HAP-1 (cell line): ENCODE data around the gene CRYGS.
A peak's percentile ranks its signal among the peaks of the same experiment; 100 is the strongest.
"Not testable (repeated sequence)": the region's sequence is repeated elsewhere in the genome, so short reads cannot be mapped to it uniquely, and the experiment has no call there.

Source experiments
- DNase-seq, 2 experiments: peaks; one replicate each; pipeline ENCODE4 v3.0.0-alpha.2; 2016 to 2020; ENCODE audit warnings: low spot score in 2 of 2
- H3K27me3 ChIP-seq: fragments of 250-450 bp; sonication (Bioruptor Pico); 2 replicates; pipeline ENCODE4 v1.5.1; 2020; ENCODE audit warnings: low read depth, mild to moderate bottlenecking, moderate library complexity
- H3K36me3 ChIP-seq: fragments of 250-450 bp; sonication (Bioruptor Pico); replicated peaks from 2 replicates; pipeline ENCODE4 v1.5.1; 2020; ENCODE audit warnings: mild to moderate bottlenecking
- H3K4me1 ChIP-seq: fragments of 250-450 bp; sonication (Bioruptor Pico); 2 replicates; pipeline ENCODE4 v1.5.1; 2020; ENCODE audit warnings: mild to moderate bottlenecking
- H3K4me3 ChIP-seq: fragments of 250-450 bp; sonication (Bioruptor Pico); 2 replicates; pipeline ENCODE4 v1.5.1; 2020; ENCODE audit warnings: mild to moderate bottlenecking, moderate library complexity
- H3K9me3 ChIP-seq: fragments of 250-450 bp; sonication (Bioruptor Pico); 2 replicates; pipeline ENCODE4 v1.5.1; 2020; ENCODE audit warnings: mild to moderate bottlenecking, moderate library complexity
- in situ Hi-C: fragments of 300-500 bp; cut with MboI; formaldehyde crosslinking; loops from 3 replicates; pipeline ENCODE4 v1.14.3; 2020; ENCODE audit warnings: low sequenced_read_pairs, inconsistent platforms, mixed read lengths

CRYGS gene

DNA sequence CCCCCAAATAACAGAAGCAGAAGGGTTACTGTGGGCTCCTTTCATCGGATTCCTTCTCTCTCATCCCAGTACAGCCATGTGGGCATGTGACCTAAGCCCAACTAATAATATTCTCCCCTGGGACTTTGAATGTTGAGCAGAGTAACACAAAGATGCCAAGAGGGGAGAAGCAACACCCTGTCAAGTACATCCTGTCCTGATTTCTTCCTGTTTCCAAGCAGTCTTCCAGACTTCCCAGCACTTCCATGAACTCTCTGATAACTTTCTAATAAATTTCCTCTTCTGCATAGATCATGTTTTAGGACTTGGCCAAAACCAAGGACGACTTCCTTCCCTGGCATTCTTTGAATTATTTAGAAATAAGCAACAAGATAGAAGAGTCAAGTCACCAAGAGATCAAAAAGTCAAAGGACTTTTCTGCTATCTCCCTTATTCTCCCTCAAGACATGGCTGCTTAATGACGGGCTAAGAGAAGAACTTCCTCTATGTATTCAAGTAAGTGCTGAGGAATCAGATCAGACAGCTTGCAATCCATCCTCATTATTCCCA, 37.9 kb downstream of the CRYGS start:
- H3K4me3 ChIP-seq: no peak overlapping the region
- no peak for DNase-seq
- no peaks in the 10 kb centered on the region for H3K36me3 ChIP-seq
- peaks cover 18% of the 10 kb centered on the region for H3K4me1 ChIP-seq
- in situ Hi-C loops: no loop called here
- H3K9me3 ChIP-seq: no peaks in the 10 kb centered on the region
- no peaks in the 10 kb centered on the region for H3K27me3 ChIP-seq

DNA sequence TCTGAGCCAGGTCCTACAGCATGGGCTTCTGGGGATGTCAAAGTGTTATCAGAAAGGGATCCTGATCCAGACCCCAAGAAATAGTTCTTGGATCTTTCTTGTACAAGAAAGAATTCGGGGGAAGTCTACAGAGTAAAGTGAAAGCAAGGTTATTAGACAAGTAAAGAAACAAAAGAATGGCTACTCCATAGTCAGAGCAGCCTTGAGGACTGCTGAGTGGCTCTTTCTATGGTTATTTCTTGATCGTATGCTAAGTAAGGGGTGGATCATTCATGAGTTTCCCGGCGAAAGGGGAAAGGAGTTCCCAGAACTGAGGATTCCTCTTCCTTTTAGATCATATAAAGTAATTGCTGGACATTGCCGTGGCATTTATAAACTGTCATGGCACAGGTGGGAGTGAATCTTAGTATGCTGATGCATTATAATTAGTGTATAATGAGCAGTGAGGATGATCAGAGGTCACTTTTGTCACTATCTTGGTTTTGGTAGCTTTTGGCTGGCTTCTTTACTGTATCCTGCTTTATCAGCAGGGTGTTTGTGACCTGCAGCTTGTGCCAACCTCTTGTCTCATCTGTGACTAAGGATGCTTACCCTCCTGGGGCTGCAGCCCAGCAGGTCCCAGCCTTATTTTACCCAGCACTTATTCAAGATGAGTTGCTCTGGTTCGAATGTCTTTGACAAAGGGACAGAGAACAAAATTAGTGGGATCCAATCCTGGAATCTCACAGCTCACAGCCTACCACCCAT, 41.0 kb downstream of the CRYGS start:
- in situ Hi-C loops: no loop called here
- Histone ChIP-seq H3K27me3 (no peaks in the 10 kb centered on the region), H3K9me3 (no peaks in the 10 kb centered on the region), H3K36me3 (no peaks in the 10 kb centered on the region), H3K4me1 (peaks cover 18% of the 10 kb centered on the region), H3K4me3 (no peak overlapping the region)
- DNase-seq: no peak

DNA sequence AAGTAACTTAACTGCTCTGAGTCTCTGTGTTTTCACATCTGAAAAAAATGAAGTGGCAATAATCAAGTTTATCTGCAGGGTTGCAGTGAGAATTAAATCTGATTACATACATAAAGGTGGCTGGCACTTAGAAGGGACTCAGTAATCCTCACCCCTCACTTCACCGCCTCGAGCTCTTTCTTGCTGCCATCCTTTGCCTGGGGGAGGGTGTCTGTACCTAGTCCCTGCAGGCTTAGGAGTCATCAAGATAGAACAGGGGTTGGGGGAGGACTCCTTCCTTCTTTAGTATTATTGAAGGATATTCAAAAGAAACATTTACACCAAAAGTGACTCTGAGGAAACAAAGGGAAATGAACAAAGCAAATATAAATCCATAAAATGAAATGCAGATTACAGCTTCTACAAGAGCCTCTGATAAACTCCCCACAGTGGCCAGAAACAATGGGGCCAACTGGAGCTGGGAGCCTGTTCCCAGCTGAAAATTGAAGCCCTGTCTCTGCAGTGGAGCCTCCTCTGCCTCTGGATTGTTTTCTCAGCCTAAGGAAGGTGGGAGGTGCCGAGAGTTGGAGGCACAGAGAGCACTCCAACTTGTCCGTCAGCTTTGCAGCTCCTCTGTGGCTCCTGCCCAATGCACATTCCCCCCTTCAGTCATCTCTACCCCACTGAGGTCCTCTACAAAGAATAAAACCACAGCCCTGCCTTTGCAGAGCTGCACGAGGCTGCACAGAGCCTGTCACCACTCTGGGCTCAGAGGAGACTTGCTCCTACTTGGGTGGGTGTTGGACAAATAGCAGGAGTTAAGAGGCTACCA, 41.8 kb downstream of the CRYGS start:
- peak; percentile 83 to 87 for DNase-seq
- peaks cover 18% of the 10 kb centered on the region for H3K4me1 ChIP-seq
- H3K4me3 ChIP-seq: no peak overlapping the region
- no peaks in the 10 kb centered on the region for H3K36me3 ChIP-seq
- no peaks in the 10 kb centered on the region for H3K9me3 ChIP-seq
- in situ Hi-C loops: no loop called here
- no peaks in the 10 kb centered on the region for H3K27me3 ChIP-seq

DNA sequence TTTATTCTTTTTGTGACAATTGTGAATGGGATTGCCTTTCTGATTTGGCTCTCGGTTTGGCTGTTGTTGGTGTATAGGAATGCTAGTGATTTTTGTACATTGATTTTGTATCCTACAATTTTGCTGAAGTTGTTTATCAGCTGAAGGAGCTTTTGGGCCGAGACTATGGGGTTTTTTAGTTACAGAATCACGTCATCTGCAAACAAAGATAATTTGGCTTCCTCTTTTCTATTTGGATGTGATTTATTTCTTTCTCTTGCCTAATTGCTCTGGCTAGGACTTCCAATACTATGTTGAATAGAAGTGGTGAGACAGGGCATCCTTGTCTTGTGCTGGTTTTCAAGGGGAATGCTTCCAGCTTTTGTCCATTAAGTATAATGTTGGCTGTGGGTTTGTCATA, 44.2 kb downstream of the CRYGS start:
- in situ Hi-C loops: not testable (repeated sequence)

DNA sequence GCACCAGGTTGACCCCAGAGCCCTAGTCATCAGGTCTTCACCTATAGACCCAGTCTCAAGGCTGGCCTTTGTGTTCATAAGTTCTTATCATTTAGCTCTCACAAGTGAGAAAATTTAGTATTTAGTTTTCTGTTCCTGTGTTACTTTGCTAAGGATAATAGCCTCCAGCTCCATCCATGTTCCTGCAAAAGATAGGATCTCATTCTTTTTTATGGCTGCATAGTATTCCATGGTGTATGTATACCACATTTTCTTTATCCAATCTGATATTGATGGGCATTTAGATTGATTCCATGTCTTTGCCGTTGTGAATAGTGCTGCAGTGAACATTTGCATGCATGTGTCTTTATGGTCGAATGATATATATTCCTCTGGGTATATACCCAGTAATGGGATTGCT, 46.2 kb downstream of the CRYGS start:
- H3K4me3 ChIP-seq, H3K27me3 ChIP-seq, H3K9me3 ChIP-seq, in situ Hi-C loops, DNase-seq, H3K36me3 ChIP-seq: not testable (repeated sequence)
- peaks cover 10% of the 10 kb centered on the region for H3K4me1 ChIP-seq

More for the DNA sequence above, 44.2 kb downstream of the CRYGS start:
- H3K27me3 ChIP-seq, DNase-seq, H3K9me3 ChIP-seq, H3K4me3 ChIP-seq, H3K36me3 ChIP-seq: not testable (repeated sequence)
- peaks cover 18% of the 10 kb centered on the region for H3K4me1 ChIP-seq

DNA sequence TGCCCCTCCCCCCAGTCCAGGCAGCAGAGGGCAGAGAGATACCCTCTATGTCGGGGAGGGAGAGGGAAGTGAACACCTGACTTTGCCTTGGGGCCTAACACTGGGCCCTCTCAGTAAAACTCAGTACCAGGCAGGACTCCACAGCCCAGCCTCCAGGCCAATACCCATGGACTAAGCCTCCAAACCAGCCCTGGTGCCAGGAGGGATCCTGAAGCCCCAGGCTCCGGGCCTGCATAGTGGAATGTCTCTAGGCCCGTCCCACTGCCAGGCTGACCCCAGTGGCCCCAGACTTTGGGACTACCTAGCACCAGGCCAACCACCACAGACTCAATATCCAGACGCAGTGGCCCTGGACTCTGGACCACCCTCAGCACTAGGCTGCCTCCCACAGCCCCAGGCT, 46.6 kb downstream of the CRYGS start:
- Histone ChIP-seq H3K27me3 (no peaks in the 10 kb centered on the region; the same call in 1 of the 2 replicates), H3K4me1 (peaks cover 6% of the 10 kb centered on the region), H3K9me3 (no peaks in the 10 kb centered on the region), H3K36me3 (no peaks in the 10 kb centered on the region), H3K4me3 (no peak overlapping the region)
- in situ Hi-C loops: no loop called here
- DNase-seq: no peak

DNA sequence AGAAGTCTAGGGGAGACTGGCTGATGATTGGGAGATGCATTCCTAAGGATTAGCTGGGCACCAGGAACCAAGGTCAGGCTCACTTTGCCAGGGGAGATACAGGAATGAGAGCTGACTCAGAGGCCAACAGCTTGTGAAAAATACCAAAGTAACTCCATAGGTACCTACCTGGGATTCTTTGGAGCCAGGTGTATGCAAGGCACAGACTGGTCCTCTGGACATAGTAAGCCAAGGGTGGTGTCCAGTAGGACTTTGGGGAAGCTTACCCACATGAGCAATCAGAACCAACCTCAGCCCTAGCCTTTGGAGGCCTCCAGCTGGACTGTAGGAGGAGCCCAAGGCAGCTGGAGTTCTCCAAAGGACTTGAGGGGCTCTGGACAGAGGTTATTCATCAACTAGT, 47.5 kb downstream of the CRYGS start:
- no peaks in the 10 kb centered on the region for H3K4me1 ChIP-seq
- in situ Hi-C loops: no loop called here

DNA sequence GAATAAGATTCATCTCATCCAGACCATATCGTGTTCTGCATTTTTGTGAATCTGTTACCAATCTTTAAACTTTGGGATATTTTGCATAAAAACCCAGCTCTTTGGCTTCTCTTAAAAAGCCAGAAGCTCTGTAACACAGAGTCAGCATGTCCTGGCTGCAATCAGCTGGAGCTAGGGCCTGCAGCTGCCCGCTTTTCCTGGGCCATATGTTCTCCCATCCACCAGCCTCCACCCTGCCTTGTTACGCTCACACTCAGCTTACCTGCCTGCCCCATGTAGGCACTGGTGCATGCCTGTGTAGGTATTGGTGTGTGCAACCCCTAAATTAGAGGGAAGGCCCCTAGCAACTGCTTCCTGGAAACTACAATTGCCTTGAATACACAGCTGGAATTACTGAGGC, 48.2 kb downstream of the CRYGS start:
- Histone ChIP-seq H3K27me3 (no peaks in the 10 kb centered on the region; the same call in 1 of the 2 replicates), H3K4me1 (no peaks in the 10 kb centered on the region), H3K36me3 (no peaks in the 10 kb centered on the region), H3K4me3 (no peak overlapping the region), H3K9me3 (no peaks in the 10 kb centered on the region)
- in situ Hi-C loops: no loop called here
- no peak for DNase-seq

More for the DNA sequence above, 47.5 kb downstream of the CRYGS start:
- DNase-seq: no peak
- no peaks in the 10 kb centered on the region; the same call in 1 of the 2 replicates for H3K27me3 ChIP-seq
- H3K4me3 ChIP-seq: no peak overlapping the region
- H3K36me3 ChIP-seq: no peaks in the 10 kb centered on the region
- no peaks in the 10 kb centered on the region for H3K9me3 ChIP-seq

DNA sequence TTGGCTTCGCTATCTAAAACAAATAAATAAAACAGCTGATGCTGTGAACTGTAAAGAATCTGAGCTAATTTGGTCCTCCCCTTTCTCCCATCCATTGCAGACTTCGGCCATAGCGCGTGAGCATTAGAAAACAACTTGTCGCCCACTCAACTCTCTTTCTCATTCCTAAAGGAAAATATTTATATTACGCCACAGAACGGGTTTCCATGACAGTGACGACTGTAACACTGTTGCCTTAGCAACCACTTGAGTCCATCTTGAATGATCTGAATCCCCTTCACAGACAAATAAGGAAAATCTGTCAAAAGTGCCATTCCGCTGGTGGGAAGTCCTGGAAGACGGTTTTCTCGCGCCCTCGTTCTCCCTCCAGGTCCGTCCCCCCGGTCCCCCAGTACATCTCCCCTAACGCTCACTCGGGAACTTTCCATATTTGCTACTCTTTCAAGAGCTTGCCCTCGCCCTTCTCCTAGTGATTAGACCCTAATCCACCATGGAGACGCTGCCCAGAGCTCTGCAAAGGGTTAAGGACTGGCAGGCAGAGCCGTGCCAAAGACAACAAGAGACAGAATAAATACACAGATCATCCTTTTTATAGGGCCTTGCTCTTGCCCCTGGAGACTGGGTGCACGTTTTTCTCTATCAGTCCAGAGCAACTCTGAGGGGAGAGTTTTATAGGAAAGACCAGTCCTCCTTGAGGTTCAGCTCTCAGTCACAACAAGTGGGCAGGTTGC, 50.5 kb downstream of the CRYGS start:
- Histone ChIP-seq H3K4me3 (no peak overlapping the region), H3K36me3 (no peaks in the 10 kb centered on the region), H3K4me1 (no peaks in the 10 kb centered on the region), H3K9me3 (no peaks in the 10 kb centered on the region), H3K27me3 (no peaks in the 10 kb centered on the region; the same call in 1 of the 2 replicates)
- in situ Hi-C loops: no loop called here
- DNase-seq: no peak

DNA sequence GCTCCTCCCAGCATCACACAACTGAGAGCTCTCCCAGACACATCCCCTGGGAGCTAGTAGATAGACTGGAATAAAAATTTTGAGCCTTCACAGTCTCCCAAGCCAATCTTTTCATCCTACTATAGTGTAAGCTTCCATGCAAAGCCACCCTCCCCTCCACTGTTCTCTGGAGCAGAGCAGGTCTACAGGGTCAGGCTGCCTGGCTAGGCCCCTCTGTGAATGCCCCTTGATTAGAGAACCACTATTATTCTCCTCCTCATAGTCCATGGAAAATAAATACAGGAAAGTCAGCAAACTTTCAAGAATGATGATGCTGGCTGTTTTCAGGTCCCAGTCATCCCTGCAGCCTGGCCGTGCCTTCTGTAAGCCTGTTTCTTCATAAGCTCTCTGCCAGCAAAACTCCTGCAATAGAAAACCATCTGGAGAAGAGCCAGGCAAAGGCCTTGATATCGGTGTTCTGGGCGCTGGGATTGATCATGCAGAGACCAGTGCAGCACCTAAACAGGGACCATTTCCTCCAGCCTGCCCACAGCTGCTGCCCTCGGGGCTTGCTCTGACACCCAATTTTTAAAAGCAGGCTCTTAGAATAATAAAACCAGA, 51.7 kb downstream of the CRYGS start:
- no peaks in the 10 kb centered on the region; the same call in 1 of the 2 replicates for H3K27me3 ChIP-seq
- no peak for DNase-seq
- no peaks in the 10 kb centered on the region for H3K9me3 ChIP-seq
- H3K4me3 ChIP-seq: no peak overlapping the region
- in situ Hi-C loops: no loop called here
- H3K36me3 ChIP-seq: no peaks in the 10 kb centered on the region
- no peaks in the 10 kb centered on the region for H3K4me1 ChIP-seq

DNA sequence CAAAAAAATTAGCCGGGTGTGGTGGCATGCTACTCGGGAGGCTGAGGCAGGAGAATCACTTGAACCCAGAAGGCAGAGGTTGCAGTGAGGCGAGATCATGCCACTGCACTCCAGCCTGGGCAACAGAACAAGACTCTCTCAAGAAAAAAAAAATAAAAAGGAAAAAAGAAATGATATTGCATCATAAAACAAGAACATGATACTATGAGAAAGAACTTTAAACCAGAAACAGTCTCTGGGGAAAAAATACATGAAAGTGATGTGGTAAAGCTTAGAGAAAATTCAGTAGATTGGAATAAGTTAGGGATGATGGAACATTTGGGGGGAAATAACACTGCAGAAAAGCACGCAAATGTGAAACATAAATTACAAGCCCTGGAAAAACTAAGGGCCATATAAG, 54.7 kb downstream of the CRYGS start:
- no peaks in the 10 kb centered on the region for H3K4me1 ChIP-seq
- H3K9me3 ChIP-seq: no peaks in the 10 kb centered on the region
- H3K4me3 ChIP-seq: no peak overlapping the region
- in situ Hi-C loops: no loop called here
- no peaks in the 10 kb centered on the region; the same call in 1 of the 2 replicates for H3K27me3 ChIP-seq
- no peak for DNase-seq
- H3K36me3 ChIP-seq: no peaks in the 10 kb centered on the region
